ENCODE measurements around the gene KCNMA1.

KCNMA1 gene

DNA sequence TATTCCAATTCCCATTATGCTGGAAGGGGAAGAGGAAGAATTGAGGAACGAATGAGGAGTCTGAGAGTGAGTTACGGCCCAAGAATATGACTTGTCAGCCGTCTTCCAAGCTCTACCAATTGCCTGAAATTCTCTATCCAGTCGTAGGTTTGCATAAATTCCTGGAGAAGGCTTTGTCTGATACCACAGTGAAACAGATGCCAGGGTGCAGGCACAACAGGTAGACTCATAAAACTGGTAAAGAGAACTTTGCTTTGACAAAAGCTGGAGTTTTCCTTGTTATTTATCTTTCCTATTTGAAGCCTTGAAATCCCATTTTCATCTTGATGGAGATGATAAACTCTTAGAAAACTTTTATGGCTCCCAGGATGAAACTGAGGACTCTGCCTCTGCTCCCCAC is 251.2 kb downstream of the KCNMA1 start:
- no peak for TF ChIP-seq CTCF (IDR thresholded peaks at IDR 0.05; ENCODE audit: insufficient read depth, missing control alignments)
- FAIRE-seq (no peak), DNase-seq (ENCODE audit: insufficient read length, low spot score) (no peak)

DNA sequence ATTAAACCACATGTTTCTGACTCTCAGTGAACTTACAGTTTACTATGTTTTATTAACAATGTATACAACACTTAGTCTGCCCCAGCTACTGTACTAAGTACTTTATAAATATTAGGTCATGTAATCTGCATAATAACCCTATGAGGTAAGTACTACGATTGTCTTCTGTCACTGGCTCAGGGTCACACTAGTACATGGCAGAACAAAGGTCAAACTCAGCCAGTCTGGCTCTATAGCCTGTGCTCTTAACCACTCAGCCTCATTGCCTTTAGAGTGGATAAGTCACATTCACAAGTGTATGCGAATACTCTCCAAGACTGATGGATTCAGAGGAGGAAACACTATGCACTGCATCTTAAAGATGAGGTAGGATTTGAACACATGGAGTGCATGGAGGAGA is 252.3 kb downstream of the KCNMA1 start:
- no peak for FAIRE-seq
- TF ChIP-seq CTCF (IDR thresholded peaks at IDR 0.05; ENCODE audit: insufficient read depth, missing control alignments): no peak

DNA sequence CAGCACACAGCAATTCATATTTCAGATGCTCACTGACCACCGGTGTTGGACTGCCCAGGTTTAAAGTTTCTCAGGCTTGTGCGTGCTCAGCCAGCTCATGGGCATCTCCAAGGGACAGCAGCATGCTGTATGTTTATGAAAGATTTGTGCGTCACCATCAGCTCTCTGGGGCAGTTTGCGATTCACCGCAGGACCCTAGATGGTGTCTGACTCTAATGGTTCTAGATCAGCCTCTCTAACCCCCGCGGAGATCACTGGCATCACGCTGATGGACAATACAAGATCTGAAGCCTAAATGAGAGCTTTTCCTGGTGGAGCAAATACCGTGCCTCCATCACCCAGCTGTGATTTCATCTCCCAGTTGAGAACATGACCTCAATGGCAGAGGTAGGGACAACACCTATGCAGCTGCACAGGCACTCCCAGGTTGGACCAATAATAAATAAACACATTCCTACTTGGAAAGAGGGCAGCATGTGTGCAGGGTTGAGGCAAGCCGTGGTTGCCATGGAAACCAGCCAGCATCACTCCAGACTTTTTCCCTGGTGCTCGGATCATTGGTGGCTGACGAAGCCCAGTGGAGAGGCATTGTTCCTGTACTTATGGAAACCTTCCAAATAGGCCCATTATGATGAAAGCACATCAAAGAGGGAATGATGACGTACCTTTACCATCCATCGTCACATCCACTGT is 253.6 kb downstream of the KCNMA1 start:
- DNase-seq (ENCODE audit: insufficient read length, low spot score) (no peak), FAIRE-seq (no peak)
- TF ChIP-seq CTCF (IDR thresholded peaks at IDR 0.05; ENCODE audit: insufficient read depth, missing control alignments): no peak

More for the DNA sequence above, 252.3 kb downstream of the KCNMA1 start:
- DNase-seq (ENCODE audit: insufficient read length, low spot score): no peak

GRCh38 chr10:77381750-77382149 is 255.9 kb downstream of the KCNMA1 start:
- no peak for FAIRE-seq
- TF ChIP-seq CTCF (IDR thresholded peaks at IDR 0.05; ENCODE audit: insufficient read depth, missing control alignments): no peak
- no peak for DNase-seq (ENCODE audit: insufficient read length, low spot score)

DNA sequence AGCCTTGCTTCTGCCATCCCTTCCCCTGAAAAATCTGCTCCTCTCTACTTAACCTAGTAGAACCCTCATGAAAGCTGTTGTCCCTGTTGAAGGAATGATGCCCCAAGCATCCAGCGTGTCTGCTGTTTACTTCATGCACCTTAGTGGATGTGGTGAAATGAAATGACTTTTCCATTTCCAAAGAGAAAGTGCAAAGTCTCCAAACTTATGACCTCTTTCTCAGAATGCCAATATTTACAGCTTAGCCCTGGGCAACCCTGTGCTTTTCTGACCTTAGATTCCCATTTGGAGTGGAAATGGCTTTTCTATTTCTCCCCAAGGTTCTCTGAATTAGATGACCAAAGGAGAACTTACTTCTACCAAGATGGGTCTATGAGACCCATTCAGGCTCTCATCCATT is 256.9 kb downstream of the KCNMA1 start:
- TF ChIP-seq CTCF (IDR thresholded peaks at IDR 0.05; ENCODE audit: insufficient read depth, missing control alignments): no peak
- FAIRE-seq: no peak
- DNase-seq (ENCODE audit: insufficient read length, low spot score): no peak

GRCh38 chr10:77380191-77380590 is 257.4 kb downstream of the KCNMA1 start:
- FAIRE-seq (no peak), DNase-seq (ENCODE audit: insufficient read length, low spot score) (no peak)
- TF ChIP-seq CTCF (IDR thresholded peaks at IDR 0.05; ENCODE audit: insufficient read depth, missing control alignments): no peak

All from D721Med (cell line).